ENCODE measurements around the gene ABHD17C. TPM values are rescaled to one million over a fixed set of nuclear protein-coding genes. Genes with fewer than 3 reads are reported as not detected.

ABHD17C gene
- total RNA-seq, 1 donor, result 1.6 TPM

Small RNA genes lying within 50 kb of the gene (small RNA-seq; reads per million reads assigned to genes)
- gene RNU6-380P, result not detected

Other genes with a start within 250 kb of the ABHD17C start
- gene CEMIP, start 84.1 kb downstream of the ABHD17C start, total RNA-seq, result under 0.01 TPM

Data from hematopoietic multipotent progenitor cell (in vitro differentiated cells).